ENCODE data around the gene FER1L5.

DNA sequence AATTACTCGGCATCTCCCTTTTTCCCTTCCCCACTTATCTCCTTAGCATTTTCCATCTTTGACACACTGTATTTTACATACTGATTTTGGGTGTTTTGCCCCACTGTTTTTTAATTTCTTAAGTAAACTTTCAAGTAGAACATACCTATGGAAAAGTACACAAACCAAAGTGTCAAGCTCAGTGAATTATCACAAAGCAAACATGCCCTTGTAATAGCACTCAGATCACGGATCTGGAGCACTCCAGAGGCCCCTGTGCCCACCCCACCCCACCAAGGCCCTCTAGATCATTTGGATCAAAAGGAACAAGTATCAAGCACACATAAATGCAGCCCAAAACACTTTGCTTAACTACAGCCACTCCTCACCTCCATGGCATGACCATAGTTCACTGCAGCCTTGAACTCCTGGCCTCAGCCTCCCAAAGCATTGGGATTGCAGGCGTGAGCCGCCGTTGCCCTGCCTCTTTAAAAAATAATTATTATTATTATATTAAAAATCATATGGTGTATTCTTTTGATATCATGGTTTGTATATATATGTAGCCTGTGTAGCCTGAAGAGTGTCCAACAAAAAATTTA is 38.1 kb downstream of the FER1L5 start:
- TF ChIP-seq, protein P1, sequence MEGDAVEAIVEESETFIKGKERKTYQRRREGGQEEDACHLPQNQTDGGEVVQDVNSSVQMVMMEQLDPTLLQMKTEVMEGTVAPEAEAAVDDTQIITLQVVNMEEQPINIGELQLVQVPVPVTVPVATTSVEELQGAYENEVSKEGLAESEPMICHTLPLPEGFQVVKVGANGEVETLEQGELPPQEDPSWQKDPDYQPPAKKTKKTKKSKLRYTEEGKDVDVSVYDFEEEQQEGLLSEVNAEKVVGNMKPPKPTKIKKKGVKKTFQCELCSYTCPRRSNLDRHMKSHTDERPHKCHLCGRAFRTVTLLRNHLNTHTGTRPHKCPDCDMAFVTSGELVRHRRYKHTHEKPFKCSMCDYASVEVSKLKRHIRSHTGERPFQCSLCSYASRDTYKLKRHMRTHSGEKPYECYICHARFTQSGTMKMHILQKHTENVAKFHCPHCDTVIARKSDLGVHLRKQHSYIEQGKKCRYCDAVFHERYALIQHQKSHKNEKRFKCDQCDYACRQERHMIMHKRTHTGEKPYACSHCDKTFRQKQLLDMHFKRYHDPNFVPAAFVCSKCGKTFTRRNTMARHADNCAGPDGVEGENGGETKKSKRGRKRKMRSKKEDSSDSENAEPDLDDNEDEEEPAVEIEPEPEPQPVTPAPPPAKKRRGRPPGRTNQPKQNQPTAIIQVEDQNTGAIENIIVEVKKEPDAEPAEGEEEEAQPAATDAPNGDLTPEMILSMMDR (conservative IDR thresholded peaks at IDR 0.05; ENCODE audit: low read length), result no peak
- no peak for TF ChIP-seq EZH2phosphoT487 (IDR thresholded peaks at IDR 0.05; ENCODE audit: borderline replicate concordance, low read depth, low read length)
